PC-3 (cell line): ENCODE results near the gene TMEM235. TPM values are rescaled to one million over a fixed set of nuclear protein-coding genes. Genes with fewer than 3 reads are reported as not detected.

Experiments used
- ATAC-seq: fragments of 200-7000 bp; cut with Tn5 transposase; 2 replicates; pipeline ENCODE4 v1.9.1; 2020; ENCODE audit warnings: mild to moderate bottlenecking, moderate library complexity
- BruUV-seq: library from RNA; stranded (reverse); fragments of 400-500 nt; replicated peaks from 2 replicates; lab custom pipeline; 2021; lab: Mats Ljungman, UMichigan
- CTCF ChIA-PET: fragments of 300-600 bp; sonication (Branson Sonifier 250); formaldehyde crosslinking; loops from one replicate; lab custom pipeline; 2022; ENCODE audit warnings: antibody characterized with exemption; lab: Charles Lee
- POLR2A ChIA-PET: fragments of 300-600 bp; sonication (Branson Sonifier 250); formaldehyde crosslinking; loops from one replicate; lab custom pipeline; 2022; ENCODE audit warnings: antibody characterized with exemption; ENCODE audit not compliant: unreplicated experiment; lab: Charles Lee
- DNase-seq: peaks from one replicate; pipeline ENCODE4 v3.0.0-alpha.2; 2015
- H2AFZ ChIP-seq: fragments of 300-600 bp; sonication (generic); 2 replicates; pipeline ENCODE4 v1.6.0; 2016; ENCODE audit warnings: antibody characterized with exemption, low read length
- H3F3A ChIP-seq: fragments of 300-600 bp; sonication (generic); one replicate; pipeline ENCODE4 v1.6.0; 2017; ENCODE audit warnings: antibody characterized with exemption, low read length, control low read depth, mild to moderate bottlenecking; ENCODE audit not compliant: unreplicated experiment
- H3K27ac ChIP-seq: fragments of 300-600 bp; sonication (generic); 2 replicates; pipeline ENCODE4 v1.5.1; 2016; ENCODE audit warnings: mild to moderate bottlenecking, low read length
- H3K27me3 ChIP-seq: fragments of 300-600 bp; sonication (generic); 2 replicates; pipeline ENCODE4 v1.6.1; 2016; ENCODE audit warnings: low read length, mixed read lengths
- H3K36me3 ChIP-seq: fragments of 300-600 bp; sonication (generic); 2 replicates; pipeline ENCODE4 v1.6.1; 2016; ENCODE audit warnings: low read depth, mixed run types, low read length, mixed read lengths
- H3K4me1 ChIP-seq: fragments of 300-600 bp; sonication (generic); 2 replicates; pipeline ENCODE4 v1.5.1; 2016; ENCODE audit warnings: low read length; ENCODE audit not compliant: insufficient read depth
- H3K4me2 ChIP-seq: fragments of 300-600 bp; sonication (generic); 2 replicates; pipeline ENCODE4 v1.6.0; 2016; ENCODE audit warnings: low read length
- H3K4me3 ChIP-seq: fragments of 300-600 bp; sonication (generic); 2 replicates; pipeline ENCODE4 v1.5.1; 2016; ENCODE audit warnings: mild to moderate bottlenecking, low read length, mixed read lengths
- H3K79me2 ChIP-seq: fragments of 300-600 bp; sonication (generic); 2 replicates; pipeline ENCODE4 v1.6.1; 2017; ENCODE audit warnings: low read length, mixed read lengths
- H3K9ac ChIP-seq: fragments of 300-600 bp; sonication (generic); 2 replicates; pipeline ENCODE4 v1.6.0; 2016; ENCODE audit warnings: mild to moderate bottlenecking, low read length
- H3K9me2 ChIP-seq: fragments of 300-600 bp; sonication (generic); replicated peaks from 2 replicates; pipeline ENCODE4 v1.6.1; 2016; ENCODE audit warnings: mixed run types, low read length, mixed read lengths
- H3K9me3 ChIP-seq: fragments of 300-600 bp; sonication (generic); 2 replicates; pipeline ENCODE4 v1.6.1; 2016; ENCODE audit warnings: low read length, mixed read lengths
- H4K20me1 ChIP-seq: fragments of 300-600 bp; sonication (generic); 2 replicates; pipeline ENCODE4 v1.6.1; 2016; ENCODE audit warnings: low read length, mixed read lengths
- EZH2 ChIP-seq: fragments of 300-600 bp; sonication (generic); IDR thresholded peaks from one replicate; pipeline ENCODE4 v1.6.1; 2017; ENCODE audit warnings: antibody characterized with exemption, mild to moderate bottlenecking, low read length; ENCODE audit not compliant: unreplicated experiment
- EZH2phosphoT487 ChIP-seq: fragments of 300-600 bp; sonication (generic); IDR thresholded peaks from 2 replicates; pipeline ENCODE4 v1.6.1; 2018; ENCODE audit warnings: mild to moderate bottlenecking, antibody characterized with exemption, low read length, borderline replicate concordance
- intact Hi-C: fragments of 100-400 bp; cut with micrococcal nuclease; formaldehyde crosslinking; loops from 2 replicates; pipeline ENCODE4 v1.9.0; 2023
- total RNA-seq: library from RNA; depleted of rRNA; stranded (reverse); fragments of >200 nt; gene quantifications from 2 replicates; pipeline ENCODE4 v1.2.3, GENCODE V29; 2014
- TF ChIP-seq, protein P1 (sequence below): fragments of 300-600 bp; sonication (generic); conservative IDR thresholded peaks from 2 replicates; pipeline ENCODE4 v1.5.1; 2017; ENCODE audit warnings: antibody characterized with exemption, low read depth, mild to moderate bottlenecking, low read length

The TMEM235 gene
- total RNA-seq, 1 experiment from 2014 or later = not detected

DNA sequence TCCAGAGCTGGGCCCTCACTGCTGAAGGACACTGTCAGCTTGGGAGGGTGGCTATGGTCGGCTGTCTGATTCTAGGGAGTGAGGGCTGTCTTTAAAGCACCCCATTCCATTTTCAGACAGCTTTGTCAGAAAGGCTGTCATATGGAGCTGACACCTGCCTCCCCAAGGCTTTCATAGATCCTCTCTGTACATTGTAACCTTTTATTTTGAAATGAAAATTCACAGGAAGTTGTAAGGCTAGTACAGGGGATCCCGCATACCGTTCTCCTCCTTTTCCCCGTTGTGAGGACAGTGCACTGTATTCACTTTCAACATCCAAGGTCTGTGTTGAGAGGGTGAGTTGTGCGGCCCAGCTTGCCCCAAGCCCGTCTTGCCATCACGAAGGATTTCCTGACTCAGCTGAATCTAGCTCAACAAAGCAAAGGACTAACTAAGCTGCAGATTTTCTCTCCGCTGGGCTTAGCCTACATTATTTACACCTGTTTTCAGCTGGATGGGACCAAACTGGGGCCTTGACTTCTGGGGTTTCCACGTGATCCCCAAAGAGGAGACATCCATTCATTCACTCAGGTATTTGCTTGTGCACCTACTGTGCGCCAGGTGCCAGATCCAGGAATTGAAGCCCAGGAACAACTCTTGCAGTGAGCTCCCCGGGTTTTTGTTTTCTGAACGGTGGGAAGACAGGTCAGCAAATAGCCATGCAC lies 5.2 kb upstream of the TMEM235 start:
- H3K4me3 ChIP-seq = peak overlapping the region; percentile 26; the same call in 1 of the 2 replicates
- H3F3A ChIP-seq = peaks cover 9% of the 10 kb centered on the region
- H3K4me1 ChIP-seq = peaks cover 8% of the 10 kb centered on the region; the same call in 1 of the 2 replicates
- intact Hi-C loops = no loop called here
- no peak overlapping the region for H3K27ac ChIP-seq
- H3K9me2 ChIP-seq = no peaks in the 10 kb centered on the region
- H3K27me3 ChIP-seq = 0 out of 2 replicates have a peak, but pooled peaks cover under 1% of the 10 kb centered on the region
- no peak for TF ChIP-seq EZH2
- TF ChIP-seq EZH2phosphoT487 = no peak
- TF ChIP-seq, protein P1, sequence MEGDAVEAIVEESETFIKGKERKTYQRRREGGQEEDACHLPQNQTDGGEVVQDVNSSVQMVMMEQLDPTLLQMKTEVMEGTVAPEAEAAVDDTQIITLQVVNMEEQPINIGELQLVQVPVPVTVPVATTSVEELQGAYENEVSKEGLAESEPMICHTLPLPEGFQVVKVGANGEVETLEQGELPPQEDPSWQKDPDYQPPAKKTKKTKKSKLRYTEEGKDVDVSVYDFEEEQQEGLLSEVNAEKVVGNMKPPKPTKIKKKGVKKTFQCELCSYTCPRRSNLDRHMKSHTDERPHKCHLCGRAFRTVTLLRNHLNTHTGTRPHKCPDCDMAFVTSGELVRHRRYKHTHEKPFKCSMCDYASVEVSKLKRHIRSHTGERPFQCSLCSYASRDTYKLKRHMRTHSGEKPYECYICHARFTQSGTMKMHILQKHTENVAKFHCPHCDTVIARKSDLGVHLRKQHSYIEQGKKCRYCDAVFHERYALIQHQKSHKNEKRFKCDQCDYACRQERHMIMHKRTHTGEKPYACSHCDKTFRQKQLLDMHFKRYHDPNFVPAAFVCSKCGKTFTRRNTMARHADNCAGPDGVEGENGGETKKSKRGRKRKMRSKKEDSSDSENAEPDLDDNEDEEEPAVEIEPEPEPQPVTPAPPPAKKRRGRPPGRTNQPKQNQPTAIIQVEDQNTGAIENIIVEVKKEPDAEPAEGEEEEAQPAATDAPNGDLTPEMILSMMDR = no peak
- ChIA-PET CTCF (interaction anchor here (0.7 to 1.7 kb wide), 3 partner anchors 25 to 175 kb away, joined by 3 to 10 read pairs (median 3); no protein-coding TSS in a partner anchor), POLR2A (no interaction called here)
- H3K79me2 ChIP-seq = 0 out of 2 replicates have a peak, but pooled peaks cover under 1% of the 10 kb centered on the region
- DNase-seq (no peak), ATAC-seq (peak; percentile 14; the same call in 1 of the 2 replicates)
- H3K4me2 ChIP-seq = peak overlapping the region; percentile 65
- H3K9me3 ChIP-seq = no peaks in the 10 kb centered on the region
- no peak overlapping the region for H3K9ac ChIP-seq
- BruUV-seq = no TSS peak
- peaks cover 26% of the 10 kb centered on the region for H3K36me3 ChIP-seq
- H4K20me1 ChIP-seq = 0 out of 2 replicates have a peak, but pooled peaks cover 6% of the 10 kb centered on the region
- peak overlapping the region; percentile 16; the same call in 1 of the 2 replicates for H2AFZ ChIP-seq

GRCh38 chr17:78226759-78227454 lies 4.5 kb upstream of the TMEM235 start:
- Histone ChIP-seq H3K27me3 (peaks cover 3% of the 10 kb centered on the region; the same call in 1 of the 2 replicates), H3K9ac (no peak overlapping the region), H4K20me1 (0 out of 2 replicates have a peak, but pooled peaks cover 6% of the 10 kb centered on the region), H3K9me3 (no peaks in the 10 kb centered on the region), H3F3A (peaks cover 9% of the 10 kb centered on the region), H3K4me1 (peaks cover 8% of the 10 kb centered on the region; the same call in 1 of the 2 replicates), H3K9me2 (no peaks in the 10 kb centered on the region), H3K4me2 (peak overlapping the region; percentile 65), H3K36me3 (peaks cover 21% of the 10 kb centered on the region), H3K79me2 (no peaks in the 10 kb centered on the region), H2AFZ (peak overlapping the region; percentile 16; the same call in 1 of the 2 replicates), H3K27ac (no peak overlapping the region), H3K4me3 (peak overlapping the region; percentile 26; the same call in 1 of the 2 replicates)
- no peak for TF ChIP-seq EZH2
- TF ChIP-seq EZH2phosphoT487 = no peak
- TF ChIP-seq, protein P1 = no peak
- peak; percentile 89 for ATAC-seq
- intact Hi-C loops = no loop called here
- BruUV-seq = no TSS peak
- ChIA-PET CTCF (interaction anchor here (1.0 to 1.7 kb wide), 3 partner anchors 24 to 142 kb away, joined by 3 to 10 read pairs (median 4); no protein-coding TSS in a partner anchor), POLR2A (no interaction called here)
- peak; percentile 71 for DNase-seq
